GM23338 (cell line): Measurements from ENCODE around the gene GRIK2.

Experiments used
- CREB1 ChIP-seq: fragments of 250-450 bp; sonication (Bioruptor Pico); IDR thresholded peaks from 2 replicates; pipeline ENCODE4 v1.5.0; 2020; ENCODE audit warnings: low read depth, mild to moderate bottlenecking, moderate library complexity
- EZH2 ChIP-seq: fragments of 200-600 bp; sonication (generic); IDR thresholded peaks from one replicate; pipeline ENCODE4 v1.8.0; 2017; ENCODE audit warnings: antibody characterized with exemption, mild to moderate bottlenecking, low read depth; ENCODE audit not compliant: unreplicated experiment
- EZH2phosphoT487 ChIP-seq: fragments of 200-600 bp; sonication (generic); IDR thresholded peaks from one replicate; pipeline ENCODE4 v1.8.1; 2018; ENCODE audit warnings: antibody characterized with exemption; ENCODE audit not compliant: unreplicated experiment
- JUNB ChIP-seq: IDR thresholded peaks from one replicate; pipeline ENCODE4 v1.6.1; 2016; ENCODE audit warnings: antibody characterized with exemption; ENCODE audit not compliant: unreplicated experiment
- POLR2AphosphoS5 ChIP-seq: IDR thresholded peaks from 2 replicates; pipeline ENCODE4 v1.6.1; 2016; ENCODE audit warnings: antibody characterized with exemption, low read depth
- STAT1 ChIP-seq: IDR thresholded peaks from one replicate; pipeline ENCODE4 v1.6.1; 2016; ENCODE audit warnings: antibody characterized with exemption; ENCODE audit not compliant: unreplicated experiment
- ZNF114 ChIP-seq: fragments of 250-450 bp; sonication (Bioruptor Pico); IDR thresholded peaks from 2 replicates; pipeline ENCODE4 v1.5.0; 2020; ENCODE audit warnings: mild to moderate bottlenecking, moderate library complexity
- TF ChIP-seq, protein P1 (sequence below), 2 experiments: fragments of 200-600 bp in 1 of 2; sonication (generic) in 1 of 2; conservative IDR thresholded peaks; 2 replicates each; pipeline versions ENCODE4 v1.5.1 to v1.6.1; 2016 to 2017; ENCODE audit warnings: antibody characterized with exemption in 2 of 2, low read depth in 2 of 2, mild to moderate bottlenecking in 2 of 2, moderate library complexity in 1 of 2
- TF ChIP-seq, protein P2 (sequence below): fragments of 250-450 bp; sonication (Bioruptor Pico); IDR thresholded peaks from 2 replicates; pipeline ENCODE4 v1.5.0; 2020; ENCODE audit warnings: mild to moderate bottlenecking, moderate library complexity
- TF ChIP-seq, protein P3 (sequence below): IDR thresholded peaks from 2 replicates; pipeline ENCODE4 v1.6.1; 2016; ENCODE audit warnings: antibody characterized with exemption
- TF ChIP-seq, protein P4 (sequence below): IDR thresholded peaks from one replicate; pipeline ENCODE4 v1.6.1; 2018; ENCODE audit warnings: antibody characterized with exemption; ENCODE audit not compliant: unreplicated experiment

DNA sequence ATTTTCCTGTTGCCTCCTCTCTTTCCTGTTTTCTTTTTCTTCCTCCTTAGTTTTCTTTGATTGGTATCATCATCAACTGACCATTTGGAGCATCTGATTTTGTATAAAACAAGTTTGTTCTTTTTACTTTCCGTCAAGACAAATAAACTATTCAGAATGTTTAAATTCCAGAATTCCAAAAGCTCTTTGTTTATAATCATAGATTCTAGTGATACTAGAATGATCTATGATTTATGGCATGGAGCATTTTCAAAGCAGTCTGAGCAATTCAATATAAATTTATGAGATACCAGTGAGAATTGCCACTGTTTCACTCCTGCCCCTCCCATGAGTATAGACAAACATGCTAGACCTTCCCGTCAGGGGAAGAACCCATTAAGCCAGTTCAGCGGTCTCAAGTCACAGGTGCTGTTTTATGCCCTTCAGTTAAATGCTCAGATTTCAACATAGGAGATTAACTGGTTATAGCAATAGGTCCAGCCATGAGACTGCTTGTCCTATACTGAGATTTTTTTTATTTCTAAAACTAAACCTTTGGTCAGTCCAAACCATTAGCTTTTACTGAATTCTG is 60.7 kb downstream of the GRIK2 start:
- TF ChIP-seq, protein P1, sequence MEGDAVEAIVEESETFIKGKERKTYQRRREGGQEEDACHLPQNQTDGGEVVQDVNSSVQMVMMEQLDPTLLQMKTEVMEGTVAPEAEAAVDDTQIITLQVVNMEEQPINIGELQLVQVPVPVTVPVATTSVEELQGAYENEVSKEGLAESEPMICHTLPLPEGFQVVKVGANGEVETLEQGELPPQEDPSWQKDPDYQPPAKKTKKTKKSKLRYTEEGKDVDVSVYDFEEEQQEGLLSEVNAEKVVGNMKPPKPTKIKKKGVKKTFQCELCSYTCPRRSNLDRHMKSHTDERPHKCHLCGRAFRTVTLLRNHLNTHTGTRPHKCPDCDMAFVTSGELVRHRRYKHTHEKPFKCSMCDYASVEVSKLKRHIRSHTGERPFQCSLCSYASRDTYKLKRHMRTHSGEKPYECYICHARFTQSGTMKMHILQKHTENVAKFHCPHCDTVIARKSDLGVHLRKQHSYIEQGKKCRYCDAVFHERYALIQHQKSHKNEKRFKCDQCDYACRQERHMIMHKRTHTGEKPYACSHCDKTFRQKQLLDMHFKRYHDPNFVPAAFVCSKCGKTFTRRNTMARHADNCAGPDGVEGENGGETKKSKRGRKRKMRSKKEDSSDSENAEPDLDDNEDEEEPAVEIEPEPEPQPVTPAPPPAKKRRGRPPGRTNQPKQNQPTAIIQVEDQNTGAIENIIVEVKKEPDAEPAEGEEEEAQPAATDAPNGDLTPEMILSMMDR (conservative IDR thresholded peaks at IDR 0.05; ENCODE audit: low read depth in 2 of 2): no peak
- TF ChIP-seq EZH2 (no peak), JUNB (no peak), POLR2AphosphoS5 (no peak), EZH2phosphoT487 (no peak), CREB1 (CRISPR knock-in tag) (no peak), ZNF114 (CRISPR knock-in tag) (no peak), STAT1 (no peak)
- TF ChIP-seq, protein P2, sequence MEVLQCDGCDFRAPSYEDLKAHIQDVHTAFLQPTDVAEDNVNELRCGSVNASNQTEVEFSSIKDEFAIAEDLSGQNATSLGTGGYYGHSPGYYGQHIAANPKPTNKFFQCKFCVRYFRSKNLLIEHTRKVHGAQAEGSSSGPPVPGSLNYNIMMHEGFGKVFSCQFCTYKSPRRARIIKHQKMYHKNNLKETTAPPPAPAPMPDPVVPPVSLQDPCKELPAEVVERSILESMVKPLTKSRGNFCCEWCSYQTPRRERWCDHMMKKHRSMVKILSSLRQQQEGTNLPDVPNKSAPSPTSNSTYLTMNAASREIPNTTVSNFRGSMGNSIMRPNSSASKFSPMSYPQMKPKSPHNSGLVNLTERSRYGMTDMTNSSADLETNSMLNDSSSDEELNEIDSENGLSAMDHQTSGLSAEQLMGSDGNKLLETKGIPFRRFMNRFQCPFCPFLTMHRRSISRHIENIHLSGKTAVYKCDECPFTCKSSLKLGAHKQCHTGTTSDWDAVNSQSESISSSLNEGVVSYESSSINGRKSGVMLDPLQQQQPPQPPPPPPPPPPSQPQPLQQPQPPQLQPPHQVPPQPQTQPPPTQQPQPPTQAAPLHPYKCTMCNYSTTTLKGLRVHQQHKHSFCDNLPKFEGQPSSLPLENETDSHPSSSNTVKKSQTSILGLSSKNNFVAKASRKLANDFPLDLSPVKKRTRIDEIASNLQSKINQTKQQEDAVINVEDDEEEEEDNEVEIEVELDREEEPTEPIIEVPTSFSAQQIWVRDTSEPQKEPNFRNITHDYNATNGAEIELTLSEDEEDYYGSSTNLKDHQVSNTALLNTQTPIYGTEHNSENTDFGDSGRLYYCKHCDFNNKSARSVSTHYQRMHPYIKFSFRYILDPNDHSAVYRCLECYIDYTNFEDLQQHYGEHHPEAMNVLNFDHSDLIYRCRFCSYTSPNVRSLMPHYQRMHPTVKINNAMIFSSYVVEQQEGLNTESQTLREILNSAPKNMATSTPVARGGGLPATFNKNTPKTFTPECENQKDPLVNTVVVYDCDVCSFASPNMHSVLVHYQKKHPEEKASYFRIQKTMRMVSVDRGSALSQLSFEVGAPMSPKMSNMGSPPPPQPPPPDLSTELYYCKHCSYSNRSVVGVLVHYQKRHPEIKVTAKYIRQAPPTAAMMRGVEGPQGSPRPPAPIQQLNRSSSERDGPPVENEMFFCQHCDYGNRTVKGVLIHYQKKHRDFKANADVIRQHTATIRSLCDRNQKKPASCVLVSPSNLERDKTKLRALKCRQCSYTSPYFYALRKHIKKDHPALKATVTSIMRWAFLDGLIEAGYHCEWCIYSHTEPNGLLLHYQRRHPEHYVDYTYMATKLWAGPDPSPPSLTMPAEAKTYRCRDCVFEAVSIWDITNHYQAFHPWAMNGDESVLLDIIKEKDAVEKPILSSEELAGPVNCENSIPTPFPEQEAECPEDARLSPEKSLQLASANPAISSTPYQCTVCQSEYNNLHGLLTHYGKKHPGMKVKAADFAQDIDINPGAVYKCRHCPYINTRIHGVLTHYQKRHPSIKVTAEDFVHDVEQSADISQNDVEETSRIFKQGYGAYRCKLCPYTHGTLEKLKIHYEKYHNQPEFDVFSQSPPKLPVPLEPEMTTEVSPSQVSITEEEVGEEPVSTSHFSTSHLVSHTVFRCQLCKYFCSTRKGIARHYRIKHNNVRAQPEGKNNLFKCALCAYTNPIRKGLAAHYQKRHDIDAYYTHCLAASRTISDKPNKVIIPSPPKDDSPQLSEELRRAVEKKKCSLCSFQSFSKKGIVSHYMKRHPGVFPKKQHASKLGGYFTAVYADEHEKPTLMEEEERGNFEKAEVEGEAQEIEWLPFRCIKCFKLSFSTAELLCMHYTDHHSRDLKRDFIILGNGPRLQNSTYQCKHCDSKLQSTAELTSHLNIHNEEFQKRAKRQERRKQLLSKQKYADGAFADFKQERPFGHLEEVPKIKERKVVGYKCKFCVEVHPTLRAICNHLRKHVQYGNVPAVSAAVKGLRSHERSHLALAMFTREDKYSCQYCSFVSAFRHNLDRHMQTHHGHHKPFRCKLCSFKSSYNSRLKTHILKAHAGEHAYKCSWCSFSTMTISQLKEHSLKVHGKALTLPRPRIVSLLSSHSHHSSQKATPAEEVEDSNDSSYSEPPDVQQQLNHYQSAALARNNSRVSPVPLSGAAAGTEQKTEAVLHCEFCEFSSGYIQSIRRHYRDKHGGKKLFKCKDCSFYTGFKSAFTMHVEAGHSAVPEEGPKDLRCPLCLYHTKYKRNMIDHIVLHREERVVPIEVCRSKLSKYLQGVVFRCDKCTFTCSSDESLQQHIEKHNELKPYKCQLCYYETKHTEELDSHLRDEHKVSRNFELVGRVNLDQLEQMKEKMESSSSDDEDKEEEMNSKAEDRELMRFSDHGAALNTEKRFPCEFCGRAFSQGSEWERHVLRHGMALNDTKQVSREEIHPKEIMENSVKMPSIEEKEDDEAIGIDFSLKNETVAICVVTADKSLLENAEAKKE (CRISPR knock-in tag): no peak
- TF ChIP-seq, protein P3, sequence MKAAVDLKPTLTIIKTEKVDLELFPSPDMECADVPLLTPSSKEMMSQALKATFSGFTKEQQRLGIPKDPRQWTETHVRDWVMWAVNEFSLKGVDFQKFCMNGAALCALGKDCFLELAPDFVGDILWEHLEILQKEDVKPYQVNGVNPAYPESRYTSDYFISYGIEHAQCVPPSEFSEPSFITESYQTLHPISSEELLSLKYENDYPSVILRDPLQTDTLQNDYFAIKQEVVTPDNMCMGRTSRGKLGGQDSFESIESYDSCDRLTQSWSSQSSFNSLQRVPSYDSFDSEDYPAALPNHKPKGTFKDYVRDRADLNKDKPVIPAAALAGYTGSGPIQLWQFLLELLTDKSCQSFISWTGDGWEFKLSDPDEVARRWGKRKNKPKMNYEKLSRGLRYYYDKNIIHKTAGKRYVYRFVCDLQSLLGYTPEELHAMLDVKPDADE: no peak
- TF ChIP-seq, protein P4, sequence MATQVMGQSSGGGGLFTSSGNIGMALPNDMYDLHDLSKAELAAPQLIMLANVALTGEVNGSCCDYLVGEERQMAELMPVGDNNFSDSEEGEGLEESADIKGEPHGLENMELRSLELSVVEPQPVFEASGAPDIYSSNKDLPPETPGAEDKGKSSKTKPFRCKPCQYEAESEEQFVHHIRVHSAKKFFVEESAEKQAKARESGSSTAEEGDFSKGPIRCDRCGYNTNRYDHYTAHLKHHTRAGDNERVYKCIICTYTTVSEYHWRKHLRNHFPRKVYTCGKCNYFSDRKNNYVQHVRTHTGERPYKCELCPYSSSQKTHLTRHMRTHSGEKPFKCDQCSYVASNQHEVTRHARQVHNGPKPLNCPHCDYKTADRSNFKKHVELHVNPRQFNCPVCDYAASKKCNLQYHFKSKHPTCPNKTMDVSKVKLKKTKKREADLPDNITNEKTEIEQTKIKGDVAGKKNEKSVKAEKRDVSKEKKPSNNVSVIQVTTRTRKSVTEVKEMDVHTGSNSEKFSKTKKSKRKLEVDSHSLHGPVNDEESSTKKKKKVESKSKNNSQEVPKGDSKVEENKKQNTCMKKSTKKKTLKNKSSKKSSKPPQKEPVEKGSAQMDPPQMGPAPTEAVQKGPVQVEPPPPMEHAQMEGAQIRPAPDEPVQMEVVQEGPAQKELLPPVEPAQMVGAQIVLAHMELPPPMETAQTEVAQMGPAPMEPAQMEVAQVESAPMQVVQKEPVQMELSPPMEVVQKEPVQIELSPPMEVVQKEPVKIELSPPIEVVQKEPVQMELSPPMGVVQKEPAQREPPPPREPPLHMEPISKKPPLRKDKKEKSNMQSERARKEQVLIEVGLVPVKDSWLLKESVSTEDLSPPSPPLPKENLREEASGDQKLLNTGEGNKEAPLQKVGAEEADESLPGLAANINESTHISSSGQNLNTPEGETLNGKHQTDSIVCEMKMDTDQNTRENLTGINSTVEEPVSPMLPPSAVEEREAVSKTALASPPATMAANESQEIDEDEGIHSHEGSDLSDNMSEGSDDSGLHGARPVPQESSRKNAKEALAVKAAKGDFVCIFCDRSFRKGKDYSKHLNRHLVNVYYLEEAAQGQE: no peak
